H9 (cell line): ENCODE data around the gene TBC1D5. TPM values are rescaled to one million over a fixed set of nuclear protein-coding genes. Genes with fewer than 3 reads are reported as not detected.

ENCODE experiments used
- DNase-seq: peaks from one replicate; pipeline ENCODE4 v3.0.0-alpha.2; 2017
- H2AFZ ChIP-seq: one replicate; pipeline ENCODE4 v1.6.1; 2013; ENCODE audit warnings: mild to moderate bottlenecking, low read length, control low read depth, moderate library complexity
- H2AK5ac ChIP-seq: 2 replicates; pipeline ENCODE4 v1.6.1; 2013; ENCODE audit warnings: low read length, control low read depth, mixed read lengths; ENCODE audit not compliant: insufficient read length
- H2BK120ac ChIP-seq: one replicate; pipeline ENCODE4 v1.6.1; 2013; ENCODE audit warnings: low read depth, mild to moderate bottlenecking, low read length, control low read depth, inconsistent platforms; ENCODE audit not compliant: poor library complexity, severe bottlenecking
- H2BK12ac ChIP-seq: 2 replicates; pipeline ENCODE4 v1.6.1; 2013; ENCODE audit warnings: low read length, control low read depth, mixed read lengths, low read depth; ENCODE audit not compliant: insufficient read length
- H2BK15ac ChIP-seq: 2 replicates; pipeline ENCODE4 v1.6.1; 2013; ENCODE audit warnings: low read depth, low read length, control low read depth
- H2BK20ac ChIP-seq: one replicate; pipeline ENCODE4 v1.6.1; 2013; ENCODE audit warnings: low read depth, mild to moderate bottlenecking, low read length, control low read depth, inconsistent platforms; ENCODE audit not compliant: poor library complexity, severe bottlenecking
- H2BK5ac ChIP-seq: 2 replicates; pipeline ENCODE4 v1.6.1; 2013; ENCODE audit warnings: low read length, control low read depth, mixed read lengths; ENCODE audit not compliant: insufficient read length
- H3K14ac ChIP-seq: 2 replicates; pipeline ENCODE4 v1.6.1; 2013; ENCODE audit warnings: low read length, control low read depth; ENCODE audit not compliant: insufficient read depth
- H3K18ac ChIP-seq: 2 replicates; pipeline ENCODE4 v1.6.1; 2013; ENCODE audit warnings: low read depth, mild to moderate bottlenecking, mixed read lengths, low read length, control low read depth; ENCODE audit not compliant: insufficient read length
- H3K23ac ChIP-seq: 2 replicates; pipeline ENCODE4 v1.6.1; 2013; ENCODE audit warnings: low read length, control low read depth, mixed read lengths, low read depth; ENCODE audit not compliant: insufficient read length
- H3K23me2 ChIP-seq: 2 replicates; pipeline ENCODE4 v1.6.1; 2013; ENCODE audit warnings: low read depth, mild to moderate bottlenecking, mixed read lengths, low read length, control low read depth; ENCODE audit not compliant: insufficient read length, poor library complexity, severe bottlenecking
- H3K27ac ChIP-seq: 2 replicates; pipeline ENCODE4 v1.5.1; 2013; ENCODE audit warnings: low read length, control low read depth, mixed read lengths, low read depth; ENCODE audit not compliant: insufficient read length
- H3K27me3 ChIP-seq: 2 replicates; pipeline ENCODE4 v1.6.1; 2013; ENCODE audit warnings: low read length, control low read depth, inconsistent platforms; ENCODE audit not compliant: insufficient read depth
- H3K4ac ChIP-seq: 2 replicates; pipeline ENCODE4 v1.6.1; 2013; ENCODE audit warnings: low read depth, mild to moderate bottlenecking, control low read depth, inconsistent platforms, low read length, moderate library complexity
- H3K4me1 ChIP-seq: 2 replicates; pipeline ENCODE4 v1.6.1; 2013; ENCODE audit warnings: low read length, control low read depth, inconsistent platforms; ENCODE audit not compliant: insufficient read depth
- H3K4me2 ChIP-seq: 2 replicates; pipeline ENCODE4 v1.6.1; 2013; ENCODE audit warnings: low read length, control low read depth, mixed read lengths; ENCODE audit not compliant: insufficient read length, insufficient read depth
- H3K56ac ChIP-seq: 2 replicates; pipeline ENCODE4 v1.6.1; 2013; ENCODE audit warnings: low read depth, mild to moderate bottlenecking, mixed read lengths, low read length, control low read depth; ENCODE audit not compliant: insufficient read length
- H3K79me1 ChIP-seq: 2 replicates; pipeline ENCODE4 v1.6.1; 2013; ENCODE audit warnings: low read depth, mild to moderate bottlenecking, moderate library complexity, low read length, control low read depth, inconsistent platforms; ENCODE audit not compliant: insufficient read depth, poor library complexity, severe bottlenecking
- H3K79me2 ChIP-seq: 2 replicates; pipeline ENCODE4 v1.6.1; 2013; ENCODE audit warnings: low read length, control low read depth, inconsistent platforms; ENCODE audit not compliant: insufficient read depth
- H3K9ac ChIP-seq: 2 replicates; pipeline ENCODE4 v1.6.1; 2013; ENCODE audit warnings: low read length, control low read depth, mixed read lengths; ENCODE audit not compliant: insufficient read length; ENCODE audit errors: extremely low read depth
- H3K9me3 ChIP-seq: one replicate; pipeline ENCODE4 v1.6.1; 2013; ENCODE audit warnings: low read depth, low read length, inconsistent platforms; ENCODE audit not compliant: control insufficient read depth
- H3T11ph ChIP-seq: one replicate; pipeline ENCODE4 v1.6.1; 2013; ENCODE audit warnings: mild to moderate bottlenecking, low read length, control low read depth, inconsistent platforms
- H4K20me1 ChIP-seq: one replicate; pipeline ENCODE4 v1.6.1; 2013; ENCODE audit not compliant: control insufficient read depth, insufficient read length, insufficient read depth
- H4K5ac ChIP-seq: 2 replicates; pipeline ENCODE4 v1.6.1; 2013; ENCODE audit warnings: low read depth, mild to moderate bottlenecking, mixed read lengths, low read length, control low read depth; ENCODE audit not compliant: insufficient read length
- H4K8ac ChIP-seq: replicated peaks from 2 replicates; pipeline ENCODE4 v1.6.1; 2013; ENCODE audit warnings: low read length, control low read depth, mixed read lengths, low read depth; ENCODE audit not compliant: insufficient read length
- H4K91ac ChIP-seq: 2 replicates; pipeline ENCODE4 v1.6.1; 2013; ENCODE audit warnings: low read depth, mild to moderate bottlenecking, moderate library complexity, mixed read lengths, low read length, control low read depth; ENCODE audit not compliant: insufficient read length
- H3K27ac Mint-ChIP-seq, 3 experiments: 2 replicates in 2 of 3; 3 replicates in 1 of 3; pipeline ENCODE4 v1.8.0; 2020 to 2021; ENCODE audit warnings: mixed read lengths in 3 of 3, mild to moderate bottlenecking in 1 of 3, moderate library complexity in 1 of 3
- H3K27me3 Mint-ChIP-seq: 2 replicates; pipeline ENCODE4 v1.8.0; 2021; ENCODE audit warnings: low read depth, mild to moderate bottlenecking, moderate library complexity, mixed read lengths
- H3K36me3 Mint-ChIP-seq, 3 experiments: 2 replicates in 2 of 3; 3 replicates in 1 of 3; pipeline ENCODE4 v1.8.0; 2020 to 2021; ENCODE audit warnings: low read depth in 3 of 3, mixed read lengths in 3 of 3; ENCODE audit not compliant: insufficient read depth in 1 of 3
- H3K4me1 Mint-ChIP-seq, 2 experiments: 2 replicates each; pipeline ENCODE4 v1.8.0; 2020; ENCODE audit warnings: mixed read lengths in 2 of 2
- H3K4me3 Mint-ChIP-seq, 2 experiments: 2 replicates in 1 of 2; 3 replicates in 1 of 2; pipeline ENCODE4 v1.8.0; 2020 to 2021; ENCODE audit warnings: mild to moderate bottlenecking in 2 of 2, mixed read lengths in 2 of 2, moderate library complexity in 1 of 2
- H3K9me3 Mint-ChIP-seq, 2 experiments: 2 replicates in 1 of 2; 3 replicates in 1 of 2; pipeline ENCODE4 v1.8.0; 2020; ENCODE audit warnings: mild to moderate bottlenecking in 2 of 2, mixed read lengths in 2 of 2, moderate library complexity in 1 of 2
- CTCF ChIP-seq: fragments of 200-600 bp; sonication (generic); conservative IDR thresholded peaks from 3 replicates; pipeline ENCODE4 v1.8.0; 2021; ENCODE audit warnings: antibody characterized with exemption, mild to moderate bottlenecking
- WGBS: extraction: QIAGEN DNeasy Blood & Tissue Kit; methylation state at CpG from one replicate; pipeline ENCODE4 v1.1.7; 2013; ENCODE audit warnings: missing lambda C conversion rate, low lambda C conversion rate, mixed read lengths; ENCODE audit not compliant: insufficient read length; ENCODE audit errors: extremely low coverage; 5-methylcytosine and 5-hydroxymethylcytosine counted together
- total RNA-seq: library from RNA; stranded (reverse); gene quantifications from 2 replicates; pipeline ENCODE4 v1.2.1, GENCODE V29; 2021

Gene TBC1D5
- total RNA-seq, 1 experiment from 2014 or later = 25.0 TPM

- Histone ChIP-seq H2BK5ac (no peak overlapping the region), H3K79me1 (no peaks in the 10 kb centered on the region), H4K5ac (no peak overlapping the region), H2BK20ac (no peak overlapping the region), H4K91ac (no peak overlapping the region), H3K27ac (no peak overlapping the region), H2BK120ac (no peak overlapping the region), H3K4me1 (no peaks in the 10 kb centered on the region), H3K18ac (no peak overlapping the region), H4K20me1 (no peaks in the 10 kb centered on the region), H2AK5ac (no peak overlapping the region), H2AFZ (no peak overlapping the region), H3K4ac (no peak overlapping the region), H3K14ac (no peak overlapping the region; the same call in 1 of the 2 replicates), H3K79me2 (no peaks in the 10 kb centered on the region), H3K27me3 (no peaks in the 10 kb centered on the region), H2BK15ac (no peak overlapping the region), H2BK12ac (no peak overlapping the region), H4K8ac (no peak overlapping the region), H3T11ph (no peak overlapping the region), H3K9ac (no peak overlapping the region), H3K56ac (no peak overlapping the region), H3K9me3 (no peaks in the 10 kb centered on the region), H3K23me2 (no peaks in the 10 kb centered on the region), H3K4me2 (no peak overlapping the region), H3K23ac (no peak overlapping the region)
- no peak for DNase-seq
- no CpG with 5 or more reads among the region's 16 CpGs for WGBS
- TF ChIP-seq CTCF = no peak
- peaks cover 7 to 18% (median 13%) of the 10 kb centered on the region in 3 experiments; a peak in 6 of 7 replicates for H3K36me3 Mint-ChIP-seq
- H3K27ac Mint-ChIP-seq = no peak overlapping the region
- H3K9me3 Mint-ChIP-seq = peaks cover 0 to 3% of the 10 kb centered on the region in 2 experiments; a peak in 3 of 5 replicates
- H3K27me3 Mint-ChIP-seq = no peaks in the 10 kb centered on the region
- no peak overlapping the region for H3K4me3 Mint-ChIP-seq
- H3K4me1 Mint-ChIP-seq = 0 out of 4 replicates have a peak, but pooled peaks cover 2 to 7% of the 10 kb centered on the region in 2 experiments
These were observed 590.6 kb downstream of the TBC1D5 start for GRCh38 chr3:17151598-17152373.
